WTC11 (cell line): ENCODE measurements around the gene CTNNA3.

Source experiments
- CTCF ChIP-seq: fragments of 200-600 bp; IDR thresholded peaks from 2 replicates; pipeline ENCODE4 v1.8.0; 2022; ENCODE audit warnings: antibody characterized with exemption
- MAX ChIP-seq: sonication (generic); formaldehyde crosslinking; IDR thresholded peaks from 2 replicates; pipeline ENCODE4 v1.8.0; 2022; ENCODE audit warnings: mild to moderate bottlenecking, missing genetic modification reagents
- ZNF396 ChIP-seq: fragments of 250-450 bp; sonication (Bioruptor Pico); IDR thresholded peaks from 2 replicates; pipeline ENCODE4 v1.8.0; 2021; ENCODE audit warnings: mild to moderate bottlenecking, moderate library complexity, borderline replicate concordance
- TF ChIP-seq, protein P1 (sequence below): sonication (generic); formaldehyde crosslinking; IDR thresholded peaks from 2 replicates; pipeline ENCODE4 v1.8.0; 2023; ENCODE audit warnings: mild to moderate bottlenecking, missing genetic modification reagents
- TF ChIP-seq, protein P2 (sequence below): sonication (generic); formaldehyde crosslinking; IDR thresholded peaks from 2 replicates; pipeline ENCODE4 v1.8.1; 2023; ENCODE audit warnings: mild to moderate bottlenecking, missing genetic modification reagents
- TF ChIP-seq, protein P3 (sequence below): sonication (generic); formaldehyde crosslinking; IDR thresholded peaks from 2 replicates; pipeline ENCODE4 v1.8.1; 2023; ENCODE audit warnings: mild to moderate bottlenecking, missing genetic modification reagents, moderate library complexity

DNA sequence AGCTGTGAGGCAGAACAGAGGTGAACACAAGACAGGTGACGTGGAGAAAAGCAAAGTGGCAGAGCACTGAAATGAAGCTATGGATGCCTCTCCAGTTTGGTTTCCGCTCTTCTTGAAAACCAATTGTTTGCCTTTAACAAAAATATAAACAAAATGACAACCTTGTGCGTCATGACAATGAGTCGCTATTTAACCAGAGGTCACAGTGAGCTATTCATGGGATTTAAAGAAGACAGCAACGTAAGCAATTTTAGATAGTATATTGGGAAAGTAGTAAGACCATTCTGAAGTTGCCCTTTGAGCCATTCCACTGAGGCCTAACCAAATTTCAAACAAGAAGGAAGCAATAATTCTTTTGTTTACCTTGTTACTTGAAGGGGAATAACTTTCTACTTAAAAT lies 785.3 kb downstream of the CTNNA3 start:
- TF ChIP-seq, protein P1, sequence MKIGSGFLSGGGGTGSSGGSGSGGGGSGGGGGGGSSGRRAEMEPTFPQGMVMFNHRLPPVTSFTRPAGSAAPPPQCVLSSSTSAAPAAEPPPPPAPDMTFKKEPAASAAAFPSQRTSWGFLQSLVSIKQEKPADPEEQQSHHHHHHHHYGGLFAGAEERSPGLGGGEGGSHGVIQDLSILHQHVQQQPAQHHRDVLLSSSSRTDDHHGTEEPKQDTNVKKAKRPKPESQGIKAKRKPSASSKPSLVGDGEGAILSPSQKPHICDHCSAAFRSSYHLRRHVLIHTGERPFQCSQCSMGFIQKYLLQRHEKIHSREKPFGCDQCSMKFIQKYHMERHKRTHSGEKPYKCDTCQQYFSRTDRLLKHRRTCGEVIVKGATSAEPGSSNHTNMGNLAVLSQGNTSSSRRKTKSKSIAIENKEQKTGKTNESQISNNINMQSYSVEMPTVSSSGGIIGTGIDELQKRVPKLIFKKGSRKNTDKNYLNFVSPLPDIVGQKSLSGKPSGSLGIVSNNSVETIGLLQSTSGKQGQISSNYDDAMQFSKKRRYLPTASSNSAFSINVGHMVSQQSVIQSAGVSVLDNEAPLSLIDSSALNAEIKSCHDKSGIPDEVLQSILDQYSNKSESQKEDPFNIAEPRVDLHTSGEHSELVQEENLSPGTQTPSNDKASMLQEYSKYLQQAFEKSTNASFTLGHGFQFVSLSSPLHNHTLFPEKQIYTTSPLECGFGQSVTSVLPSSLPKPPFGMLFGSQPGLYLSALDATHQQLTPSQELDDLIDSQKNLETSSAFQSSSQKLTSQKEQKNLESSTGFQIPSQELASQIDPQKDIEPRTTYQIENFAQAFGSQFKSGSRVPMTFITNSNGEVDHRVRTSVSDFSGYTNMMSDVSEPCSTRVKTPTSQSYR (CRISPR knock-in tag): no peak
- TF ChIP-seq MAX (CRISPR knock-in tag) (no peak), CTCF (no peak), ZNF396 (no peak)
- TF ChIP-seq, protein P2, sequence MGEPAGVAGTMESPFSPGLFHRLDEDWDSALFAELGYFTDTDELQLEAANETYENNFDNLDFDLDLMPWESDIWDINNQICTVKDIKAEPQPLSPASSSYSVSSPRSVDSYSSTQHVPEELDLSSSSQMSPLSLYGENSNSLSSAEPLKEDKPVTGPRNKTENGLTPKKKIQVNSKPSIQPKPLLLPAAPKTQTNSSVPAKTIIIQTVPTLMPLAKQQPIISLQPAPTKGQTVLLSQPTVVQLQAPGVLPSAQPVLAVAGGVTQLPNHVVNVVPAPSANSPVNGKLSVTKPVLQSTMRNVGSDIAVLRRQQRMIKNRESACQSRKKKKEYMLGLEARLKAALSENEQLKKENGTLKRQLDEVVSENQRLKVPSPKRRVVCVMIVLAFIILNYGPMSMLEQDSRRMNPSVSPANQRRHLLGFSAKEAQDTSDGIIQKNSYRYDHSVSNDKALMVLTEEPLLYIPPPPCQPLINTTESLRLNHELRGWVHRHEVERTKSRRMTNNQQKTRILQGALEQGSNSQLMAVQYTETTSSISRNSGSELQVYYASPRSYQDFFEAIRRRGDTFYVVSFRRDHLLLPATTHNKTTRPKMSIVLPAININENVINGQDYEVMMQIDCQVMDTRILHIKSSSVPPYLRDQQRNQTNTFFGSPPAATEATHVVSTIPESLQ (CRISPR knock-in tag): no peak
- TF ChIP-seq, protein P3, sequence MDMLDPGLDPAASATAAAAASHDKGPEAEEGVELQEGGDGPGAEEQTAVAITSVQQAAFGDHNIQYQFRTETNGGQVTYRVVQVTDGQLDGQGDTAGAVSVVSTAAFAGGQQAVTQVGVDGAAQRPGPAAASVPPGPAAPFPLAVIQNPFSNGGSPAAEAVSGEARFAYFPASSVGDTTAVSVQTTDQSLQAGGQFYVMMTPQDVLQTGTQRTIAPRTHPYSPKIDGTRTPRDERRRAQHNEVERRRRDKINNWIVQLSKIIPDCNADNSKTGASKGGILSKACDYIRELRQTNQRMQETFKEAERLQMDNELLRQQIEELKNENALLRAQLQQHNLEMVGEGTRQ (CRISPR knock-in tag): no peak
